Left lung (tissue), 10 donors: ENCODE measurements around the gene YIF1A. TPM values are rescaled to one million over a fixed set of nuclear protein-coding genes. Genes with fewer than 3 reads are reported as not detected.
A peak's percentile ranks its signal among the peaks of the same experiment; 100 is the strongest.

Experiments
- ATAC-seq: fragments of 200-7000 bp; cut with Tn5 transposase; one replicate; pipeline ENCODE4 v1.9.1; 2020; ENCODE audit warnings: moderate library complexity
- DNase-seq, 4 donors: peaks; one replicate each; pipeline ENCODE4 v3.0.0-alpha.2; 2013 to 2020
- H3K27ac ChIP-seq, 2 donors: fragments of 200-600 bp; sonication (generic) in 1 of 2; one replicate each; pipeline versions ENCODE4 v1.5.0 to v1.8.0; 2020 to 2021
- H3K27me3 ChIP-seq, 2 donors: fragments of 200-600 bp; sonication (generic) in 1 of 2; one replicate each; pipeline versions ENCODE4 v1.5.0 to v1.8.0; 2020 to 2021
- H3K36me3 ChIP-seq, 2 donors: fragments of 200-600 bp; sonication (generic) in 1 of 2; one replicate each; pipeline versions ENCODE4 v1.5.0 to v1.8.0; 2020 to 2021
- H3K4me1 ChIP-seq, 2 donors: fragments of 200-600 bp; one replicate each; pipeline ENCODE4 v1.8.0; 2021
- H3K4me3 ChIP-seq, 2 donors: fragments of 200-600 bp; sonication (generic) in 1 of 2; one replicate each; pipeline versions ENCODE4 v1.5.0 to v1.8.0; 2020 to 2021; ENCODE audit warnings: mild to moderate bottlenecking in 1 of 2
- H3K9me3 ChIP-seq, 2 donors: fragments of 200-600 bp; sonication (generic) in 1 of 2; one replicate each; pipeline versions ENCODE4 v1.5.0 to v1.8.0; 2020 to 2021
- CTCF ChIP-seq, 2 donors: fragments of 200-600 bp; sonication (generic) in 1 of 2; IDR thresholded peaks; one replicate each; pipeline versions ENCODE4 v1.5.0 to v1.8.0; 2021; ENCODE audit warnings: antibody characterized with exemption in 2 of 2
- intact Hi-C, 2 donors: fragments of 100-400 bp; cut with DNase I; formaldehyde crosslinking; loops; one replicate each; pipeline versions ENCODE4 v1.11.2 to v1.14.2; 2022
- polyA plus RNA-seq, 6 donors: library from polyadenylated mRNA; unstranded; fragments of 120-200 nt; gene quantifications; one replicate each; pipeline ENCODE4 v1.2.1, GENCODE V29; 2013; ENCODE audit not compliant: insufficient read length in 6 of 6
- total RNA-seq, 2 donors: library from RNA; stranded (reverse); fragmentation: NEBNext Ultra II Directional; extraction: Animal tissue kit (Norgen Biotek cat#: 25700); gene quantifications; one replicate each; pipeline ENCODE4 v1.2.1, GENCODE V29; 2021
- donor health status: DM: no; HTN: yes; CAD: no.
- donor health status: DM: no; HTN: no; CAD: no.

Gene YIF1A
- total and polyA plus RNA-seq, 8 donors: 32.9 to 118 (median 45.9) TPM

GRCh38 chr11:66267379-66268243 lies 21.3 kb downstream of the YIF1A start:
- H3K4me3 ChIP-seq: peak overlapping the region; percentile 41 to 95
- no peak for TF ChIP-seq CTCF (IDR thresholded peaks at IDR 0.05)
- DNase-seq (peak; percentile 88 to 97 (median 92)), ATAC-seq (peak; percentile 87)
- no peaks in the 10 kb centered on the region for H3K9me3 ChIP-seq
- intact Hi-C loops: no loop called here
- peaks cover 0 to 42% of the 10 kb centered on the region in 2 donors for H3K36me3 ChIP-seq
- H3K27me3 ChIP-seq: no peaks in the 10 kb centered on the region
- peaks cover 9 to 30% of the 10 kb centered on the region in 2 donors for H3K4me1 ChIP-seq
- H3K27ac ChIP-seq: peak overlapping the region; percentile 93 to 94

- TF ChIP-seq CTCF (IDR thresholded peaks at IDR 0.05): no peak
- peaks cover 0 to 42% of the 10 kb centered on the region in 2 donors for H3K36me3 ChIP-seq
Measured at GRCh38 chr11:66267039-66267378, 21.9 kb downstream of the YIF1A start.

GRCh38 chr11:66266378-66267038 lies 22.4 kb downstream of the YIF1A start:
- Histone ChIP-seq H3K4me3 (peak overlapping the region; percentile 41 to 95), H3K9me3 (no peaks in the 10 kb centered on the region), H3K4me1 (peaks cover 9 to 30% of the 10 kb centered on the region in 2 donors), H3K27ac (peak overlapping the region; percentile 93 to 94), H3K27me3 (no peaks in the 10 kb centered on the region), H3K36me3 (peaks cover 0 to 42% of the 10 kb centered on the region in 2 donors)
- no peak for TF ChIP-seq CTCF (IDR thresholded peaks at IDR 0.05)
- ATAC-seq (no peak), DNase-seq (no peak)
- intact Hi-C loops: no loop called here

More at GRCh38 chr11:66267039-66267378, 21.9 kb downstream of the YIF1A start:
- Histone ChIP-seq H3K27me3 (no peaks in the 10 kb centered on the region), H3K4me3 (peak overlapping the region; percentile 41 to 95), H3K27ac (peak overlapping the region; percentile 93 to 94), H3K4me1 (peaks cover 9 to 30% of the 10 kb centered on the region in 2 donors), H3K9me3 (no peaks in the 10 kb centered on the region)
- DNase-seq: no peak
- no peak for ATAC-seq
- intact Hi-C loops: no loop called here

- Histone ChIP-seq H3K27me3 (no peaks in the 10 kb centered on the region), H3K27ac (no peak overlapping the region), H3K36me3 (peaks cover 0 to 48% of the 10 kb centered on the region in 2 donors), H3K4me3 (no peak overlapping the region), H3K4me1 (peaks cover 9 to 30% of the 10 kb centered on the region in 2 donors), H3K9me3 (no peaks in the 10 kb centered on the region)
- ATAC-seq (no peak), DNase-seq (no peak)
- intact Hi-C loops: no loop called here
- TF ChIP-seq CTCF (IDR thresholded peaks at IDR 0.05): no peak
Measured at GRCh38 chr11:66265531-66266377, 23.2 kb downstream of the YIF1A start.
